ENCODE data around the gene MYCT1.
"Not testable (repeated sequence)": the region's sequence is repeated elsewhere in the genome, so short reads cannot be mapped to it uniquely, and the experiment has no call there.

MYCT1 gene

DNA sequence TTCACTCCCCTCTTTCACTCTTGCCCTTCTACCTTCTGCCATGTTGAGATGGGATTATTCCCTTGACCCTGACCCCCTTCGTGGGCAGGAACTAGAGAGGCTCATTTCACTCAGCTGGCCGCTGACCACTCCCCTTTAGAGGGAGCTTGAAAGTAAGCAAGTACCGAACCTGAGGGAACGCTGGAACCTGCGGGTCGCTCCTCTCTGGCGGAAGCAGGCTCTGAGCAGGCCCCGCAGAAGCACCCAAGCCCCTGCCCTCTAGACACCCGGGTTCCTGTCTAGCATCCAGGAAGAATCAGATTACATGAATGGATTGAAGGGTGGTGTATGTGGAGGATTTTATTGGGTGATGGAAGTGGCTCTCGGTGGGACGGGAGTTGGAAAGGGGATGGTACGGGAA lies 11.9 kb upstream of the MYCT1 start:
- no peaks in the 10 kb centered on the region for H3K79me2 ChIP-seq (ENCODE audit: control insufficient read depth, insufficient read depth, low read length, unreplicated experiment)
- no peaks in the 10 kb centered on the region for H3K27me3 ChIP-seq (ENCODE audit: insufficient read depth, low read length)
- H3K4me3 ChIP-seq (ENCODE audit: low read depth, low read length): no peak overlapping the region
- no peaks in the 10 kb centered on the region for H3K4me1 ChIP-seq (ENCODE audit: control insufficient read depth, insufficient read depth, low read length, unreplicated experiment)
- H2AFZ ChIP-seq (ENCODE audit: low read length, unreplicated experiment): no peak overlapping the region
- H3K36me3 ChIP-seq (ENCODE audit: insufficient read depth, low read length): no peaks in the 10 kb centered on the region
- H3K27ac ChIP-seq (ENCODE audit: low read depth, low read length): no peak overlapping the region

DNA sequence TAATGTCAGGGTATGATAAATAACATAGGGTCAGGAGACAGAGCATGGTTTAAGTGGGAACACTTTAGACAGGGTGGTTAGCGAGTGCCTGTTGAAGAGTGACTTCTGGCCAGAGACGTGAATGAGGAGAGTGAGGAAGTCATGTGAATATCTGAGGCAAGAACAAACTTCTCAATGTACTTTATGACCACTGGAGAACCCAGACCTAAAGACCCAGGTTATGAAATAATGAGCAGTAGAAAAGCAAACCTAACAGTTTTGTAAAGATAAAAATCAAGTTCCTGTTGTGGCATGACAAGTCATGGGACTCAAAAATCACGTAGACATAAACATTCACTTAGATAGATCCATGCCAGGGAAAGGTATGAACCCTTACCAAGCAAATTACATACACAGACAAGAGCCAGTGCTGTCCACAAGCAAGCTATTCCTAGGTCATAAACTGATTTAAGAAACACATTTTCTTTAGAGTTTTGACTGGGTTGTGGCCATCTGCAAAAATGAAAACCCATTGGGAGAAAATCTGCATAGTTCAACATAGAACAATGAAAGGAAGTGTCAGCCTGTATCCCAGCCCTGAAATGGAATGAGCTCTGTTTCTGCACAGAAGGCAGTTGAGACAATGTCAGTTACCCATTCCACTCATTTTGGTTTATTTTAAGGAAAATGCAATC lies 2.2 kb upstream of the MYCT1 start:
- Histone ChIP-seq H3K27me3 (ENCODE audit: insufficient read depth, low read length) (no peaks in the 10 kb centered on the region), H3K27ac (ENCODE audit: low read depth, low read length) (peak overlapping the region; percentile 82), H3K4me1 (ENCODE audit: control insufficient read depth, insufficient read depth, low read length, unreplicated experiment) (peaks cover 24% of the 10 kb centered on the region), H3K36me3 (ENCODE audit: insufficient read depth, low read length) (no peaks in the 10 kb centered on the region), H3K4me3 (ENCODE audit: low read depth, low read length) (no peak overlapping the region), H2AFZ (ENCODE audit: low read length, unreplicated experiment) (peak overlapping the region; percentile 72), H3K79me2 (ENCODE audit: control insufficient read depth, insufficient read depth, low read length, unreplicated experiment) (no peaks in the 10 kb centered on the region)

DNA sequence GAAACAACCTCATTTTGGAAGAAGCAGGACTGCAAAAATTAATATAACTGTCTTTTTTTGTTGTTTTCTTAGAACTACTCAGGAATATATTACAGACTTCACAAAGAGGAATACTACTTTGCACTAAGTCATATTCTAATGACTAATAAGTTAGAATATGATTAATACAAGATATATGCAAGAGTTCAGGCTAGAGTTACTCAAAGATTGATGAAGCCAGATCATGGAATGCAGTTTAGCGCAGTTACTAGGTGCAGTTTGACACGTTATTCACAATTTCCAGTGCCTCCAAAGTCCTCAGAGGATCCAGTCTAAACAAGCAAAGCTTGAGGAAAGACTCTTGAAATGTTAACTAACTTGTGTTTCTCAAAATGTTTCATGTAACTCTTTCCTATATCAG lies 1.2 kb upstream of the MYCT1 start:
- Histone ChIP-seq H3K36me3 (ENCODE audit: insufficient read depth, low read length) (no peaks in the 10 kb centered on the region), H3K4me1 (ENCODE audit: control insufficient read depth, insufficient read depth, low read length, unreplicated experiment) (peaks cover 32% of the 10 kb centered on the region), H3K27me3 (ENCODE audit: insufficient read depth, low read length) (no peaks in the 10 kb centered on the region), H2AFZ (ENCODE audit: low read length, unreplicated experiment) (peak overlapping the region; percentile 8), H3K79me2 (ENCODE audit: control insufficient read depth, insufficient read depth, low read length, unreplicated experiment) (no peaks in the 10 kb centered on the region), H3K4me3 (ENCODE audit: low read depth, low read length) (no peak overlapping the region; the same call in 1 of the 2 replicates), H3K27ac (ENCODE audit: low read depth, low read length) (peak overlapping the region; percentile 82)

DNA sequence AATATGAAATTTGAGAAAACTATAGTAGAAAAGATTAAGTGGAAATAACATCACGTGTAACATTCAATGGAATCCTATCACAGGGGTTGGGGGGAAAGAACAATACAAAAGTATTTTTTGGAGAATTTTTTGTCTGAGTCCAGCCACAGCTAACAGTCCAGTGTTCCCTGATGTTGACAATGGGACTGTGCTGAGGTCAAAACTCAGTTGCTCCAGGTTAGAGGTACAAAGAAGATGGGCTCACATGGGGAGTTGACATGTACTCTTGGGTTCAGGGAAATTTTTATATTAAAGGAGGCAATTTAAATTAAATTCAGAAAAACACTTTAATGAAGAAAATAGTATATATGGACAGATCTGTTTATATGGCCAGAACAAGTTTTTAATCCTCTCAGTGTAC lies 995 bp downstream of the MYCT1 start:
- Histone ChIP-seq H3K4me1 (ENCODE audit: control insufficient read depth, insufficient read depth, low read length, unreplicated experiment) (peaks cover 43% of the 10 kb centered on the region), H3K27ac (ENCODE audit: low read depth, low read length) (no peak overlapping the region), H3K36me3 (ENCODE audit: insufficient read depth, low read length) (no peaks in the 10 kb centered on the region), H3K27me3 (ENCODE audit: insufficient read depth, low read length) (no peaks in the 10 kb centered on the region), H3K79me2 (ENCODE audit: control insufficient read depth, insufficient read depth, low read length, unreplicated experiment) (no peaks in the 10 kb centered on the region), H3K4me3 (ENCODE audit: low read depth, low read length) (peak overlapping the region; percentile 28; the same call in 1 of the 2 replicates), H2AFZ (ENCODE audit: low read length, unreplicated experiment) (no peak overlapping the region)

- no peaks in the 10 kb centered on the region for H3K79me2 ChIP-seq (ENCODE audit: control insufficient read depth, insufficient read depth, low read length, unreplicated experiment)
- peaks cover 45% of the 10 kb centered on the region for H3K4me1 ChIP-seq (ENCODE audit: control insufficient read depth, insufficient read depth, low read length, unreplicated experiment)
- H3K36me3 ChIP-seq (ENCODE audit: insufficient read depth, low read length): no peaks in the 10 kb centered on the region
- no peaks in the 10 kb centered on the region for H3K27me3 ChIP-seq (ENCODE audit: insufficient read depth, low read length)
- H3K27ac ChIP-seq (ENCODE audit: low read depth, low read length): no peak overlapping the region
- no peak overlapping the region for H3K4me3 ChIP-seq (ENCODE audit: low read depth, low read length)
- H2AFZ ChIP-seq (ENCODE audit: low read length, unreplicated experiment): peak overlapping the region; percentile 2
These were observed 2.7 kb downstream of the MYCT1 start for GRCh38 chr6:152700427-152700826.

GRCh38 chr6:152701081-152701862 lies 3.6 kb downstream of the MYCT1 start:
- H2AFZ ChIP-seq (ENCODE audit: low read length, unreplicated experiment): peak overlapping the region; percentile 59

GRCh38 chr6:152701863-152702401 lies 4.2 kb downstream of the MYCT1 start:
- Histone ChIP-seq H3K36me3 (ENCODE audit: insufficient read depth, low read length) (no peaks in the 10 kb centered on the region), H3K4me3 (ENCODE audit: low read depth, low read length) (no peak overlapping the region), H3K79me2 (ENCODE audit: control insufficient read depth, insufficient read depth, low read length, unreplicated experiment) (no peaks in the 10 kb centered on the region), H2AFZ (ENCODE audit: low read length, unreplicated experiment) (peak overlapping the region; percentile 59), H3K27ac (ENCODE audit: low read depth, low read length) (no peak overlapping the region), H3K4me1 (ENCODE audit: control insufficient read depth, insufficient read depth, low read length, unreplicated experiment) (peaks cover 37% of the 10 kb centered on the region), H3K27me3 (ENCODE audit: insufficient read depth, low read length) (no peaks in the 10 kb centered on the region)

More at GRCh38 chr6:152701081-152701862, 3.6 kb downstream of the MYCT1 start:
- peak overlapping the region; percentile 28; the same call in 1 of the 2 replicates for H3K4me3 ChIP-seq (ENCODE audit: low read depth, low read length)
- no peaks in the 10 kb centered on the region for H3K27me3 ChIP-seq (ENCODE audit: insufficient read depth, low read length)
- no peaks in the 10 kb centered on the region for H3K36me3 ChIP-seq (ENCODE audit: insufficient read depth, low read length)
- no peak overlapping the region for H3K27ac ChIP-seq (ENCODE audit: low read depth, low read length)
- no peaks in the 10 kb centered on the region for H3K79me2 ChIP-seq (ENCODE audit: control insufficient read depth, insufficient read depth, low read length, unreplicated experiment)
- H3K4me1 ChIP-seq (ENCODE audit: control insufficient read depth, insufficient read depth, low read length, unreplicated experiment): peaks cover 37% of the 10 kb centered on the region

DNA sequence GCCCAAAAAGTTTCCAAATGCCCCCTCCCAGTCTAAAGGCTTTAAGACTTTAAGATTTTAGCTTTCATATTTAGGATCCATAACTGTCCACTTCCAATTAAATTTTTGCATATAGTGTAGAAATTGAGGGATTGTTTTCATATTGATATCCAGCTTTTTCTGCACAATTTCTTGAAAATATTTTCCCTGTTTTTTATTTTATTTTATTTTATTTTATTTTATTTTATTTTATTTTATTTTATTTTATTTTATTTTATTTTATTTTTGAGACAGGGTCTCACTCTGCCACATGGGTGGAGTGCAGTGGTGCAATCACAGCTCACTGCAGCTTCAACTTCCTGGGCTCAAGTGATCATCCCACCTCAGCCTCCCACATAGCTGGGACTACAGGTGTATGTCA lies 6.1 kb downstream of the MYCT1 start:
- H3K27ac ChIP-seq (ENCODE audit: low read depth, low read length); H3K27me3 ChIP-seq (ENCODE audit: insufficient read depth, low read length); H3K79me2 ChIP-seq (ENCODE audit: control insufficient read depth, insufficient read depth, low read length, unreplicated experiment); H3K36me3 ChIP-seq (ENCODE audit: insufficient read depth, low read length); H3K4me3 ChIP-seq (ENCODE audit: low read depth, low read length); H2AFZ ChIP-seq (ENCODE audit: low read length, unreplicated experiment): not testable (repeated sequence)
- peaks cover 26% of the 10 kb centered on the region for H3K4me1 ChIP-seq (ENCODE audit: control insufficient read depth, insufficient read depth, low read length, unreplicated experiment)

GRCh38 chr6:152705327-152705726 lies 7.6 kb downstream of the MYCT1 start:
- Histone ChIP-seq H3K27ac (ENCODE audit: low read depth, low read length) (no peak overlapping the region), H3K4me3 (ENCODE audit: low read depth, low read length) (peak overlapping the region; percentile 58), H3K79me2 (ENCODE audit: control insufficient read depth, insufficient read depth, low read length, unreplicated experiment) (no peaks in the 10 kb centered on the region), H3K4me1 (ENCODE audit: control insufficient read depth, insufficient read depth, low read length, unreplicated experiment) (peaks cover 24% of the 10 kb centered on the region), H3K27me3 (ENCODE audit: insufficient read depth, low read length) (no peaks in the 10 kb centered on the region), H3K36me3 (ENCODE audit: insufficient read depth, low read length) (no peaks in the 10 kb centered on the region), H2AFZ (ENCODE audit: low read length, unreplicated experiment) (peak overlapping the region; percentile 41)

DNA sequence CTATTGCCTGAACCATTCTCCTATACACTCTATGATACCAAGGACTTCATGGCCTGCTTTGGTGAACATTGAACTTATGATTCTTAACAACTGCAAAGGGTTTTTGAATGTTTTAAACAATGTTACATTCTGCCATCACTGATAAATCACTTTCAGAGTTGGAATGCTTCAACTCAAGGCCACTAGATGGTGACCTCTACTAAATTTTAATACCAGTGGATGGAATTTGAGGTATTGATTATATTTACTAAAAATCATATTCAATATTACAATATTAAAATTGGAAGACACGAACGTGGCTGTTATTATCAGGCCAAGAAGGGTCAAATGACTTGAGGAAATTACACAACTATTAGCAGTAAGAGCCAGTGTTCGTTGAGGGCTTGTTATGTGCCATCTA lies 18.6 kb downstream of the MYCT1 start:
- H3K79me2 ChIP-seq (ENCODE audit: control insufficient read depth, insufficient read depth, low read length, unreplicated experiment): no peaks in the 10 kb centered on the region
- H3K4me3 ChIP-seq (ENCODE audit: low read depth, low read length): no peak overlapping the region
- peaks cover 8% of the 10 kb centered on the region for H3K4me1 ChIP-seq (ENCODE audit: control insufficient read depth, insufficient read depth, low read length, unreplicated experiment)
- H3K27me3 ChIP-seq (ENCODE audit: insufficient read depth, low read length): no peaks in the 10 kb centered on the region
- H3K27ac ChIP-seq (ENCODE audit: low read depth, low read length): no peak overlapping the region
- no peak overlapping the region for H2AFZ ChIP-seq (ENCODE audit: low read length, unreplicated experiment)
- 0 out of 2 replicates have a peak, but pooled peaks cover 3% of the 10 kb centered on the region for H3K36me3 ChIP-seq (ENCODE audit: insufficient read depth, low read length)
